ENCODE measurements around the gene IMMP2L. TPM values are rescaled to one million over a fixed set of nuclear protein-coding genes. Genes with fewer than 3 reads are reported as not detected.

Gene IMMP2L
- total RNA-seq, 1 experiment from 2014 or later = 8.6 TPM

- intact Hi-C loops (cut with micrococcal nuclease) = no loop called here
- Histone ChIP-seq H3K4me2 (ENCODE audit: low read length) (no peak overlapping the region), H3K79me2 (ENCODE audit: low read length) (no peaks in the 10 kb centered on the region), H4K20me1 (ENCODE audit: low read length) (no peaks in the 10 kb centered on the region), H3F3A (ENCODE audit: low read length, unreplicated experiment) (no peaks in the 10 kb centered on the region), H3K27ac (ENCODE audit: low read length) (no peak overlapping the region), H3K4me3 (ENCODE audit: low read length) (no peak overlapping the region), H3K27me3 (ENCODE audit: low read length) (no peaks in the 10 kb centered on the region), H3K36me3 (ENCODE audit: low read depth, low read length) (no peaks in the 10 kb centered on the region), H3K9ac (ENCODE audit: low read length) (no peak overlapping the region), H3K4me1 (ENCODE audit: insufficient read depth, low read length) (peaks cover 4% of the 10 kb centered on the region; the same call in 1 of the 2 replicates), H3K9me3 (ENCODE audit: low read length) (no peaks in the 10 kb centered on the region), H3K9me2 (replicated peaks; ENCODE audit: low read length) (no peaks in the 10 kb centered on the region), H2AFZ (ENCODE audit: low read length) (no peak overlapping the region)
- POLR2A ChIA-PET (ENCODE audit: unreplicated experiment) = no interaction called here
- BruUV-seq (replicated peaks) = no TSS peak
- TF ChIP-seq, protein P1, sequence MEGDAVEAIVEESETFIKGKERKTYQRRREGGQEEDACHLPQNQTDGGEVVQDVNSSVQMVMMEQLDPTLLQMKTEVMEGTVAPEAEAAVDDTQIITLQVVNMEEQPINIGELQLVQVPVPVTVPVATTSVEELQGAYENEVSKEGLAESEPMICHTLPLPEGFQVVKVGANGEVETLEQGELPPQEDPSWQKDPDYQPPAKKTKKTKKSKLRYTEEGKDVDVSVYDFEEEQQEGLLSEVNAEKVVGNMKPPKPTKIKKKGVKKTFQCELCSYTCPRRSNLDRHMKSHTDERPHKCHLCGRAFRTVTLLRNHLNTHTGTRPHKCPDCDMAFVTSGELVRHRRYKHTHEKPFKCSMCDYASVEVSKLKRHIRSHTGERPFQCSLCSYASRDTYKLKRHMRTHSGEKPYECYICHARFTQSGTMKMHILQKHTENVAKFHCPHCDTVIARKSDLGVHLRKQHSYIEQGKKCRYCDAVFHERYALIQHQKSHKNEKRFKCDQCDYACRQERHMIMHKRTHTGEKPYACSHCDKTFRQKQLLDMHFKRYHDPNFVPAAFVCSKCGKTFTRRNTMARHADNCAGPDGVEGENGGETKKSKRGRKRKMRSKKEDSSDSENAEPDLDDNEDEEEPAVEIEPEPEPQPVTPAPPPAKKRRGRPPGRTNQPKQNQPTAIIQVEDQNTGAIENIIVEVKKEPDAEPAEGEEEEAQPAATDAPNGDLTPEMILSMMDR (conservative IDR thresholded peaks at IDR 0.05; ENCODE audit: low read depth, low read length) = no peak
- no peak for TF ChIP-seq EZH2phosphoT487 (IDR thresholded peaks at IDR 0.05; ENCODE audit: borderline replicate concordance, low read length)
- no peak for TF ChIP-seq EZH2 (IDR thresholded peaks at IDR 0.05; ENCODE audit: low read length, unreplicated experiment)
- CTCF ChIA-PET = no interaction called here
- ATAC-seq (no peak), DNase-seq (no peak)
These were observed 490.7 kb downstream of the IMMP2L start for GRCh38 chr7:111071556-111071955.

DNA sequence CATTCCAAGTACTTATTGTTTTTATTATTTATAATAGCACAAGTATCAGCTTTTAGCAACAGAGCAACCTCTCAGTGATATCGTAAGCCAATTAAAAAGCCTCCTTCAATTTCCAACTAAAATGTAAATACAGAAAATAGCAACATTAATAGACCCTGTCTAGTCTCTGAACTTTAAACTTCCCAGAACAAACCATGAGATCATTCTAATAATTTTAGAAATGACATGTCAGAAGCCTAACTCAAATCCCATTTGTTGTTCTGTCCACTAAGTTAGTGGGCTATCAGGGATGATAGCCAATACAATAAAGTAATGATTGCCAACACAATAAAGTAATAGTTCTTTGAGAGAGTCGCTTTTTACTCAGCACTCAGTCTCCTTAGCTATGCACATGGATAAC, 493.7 kb downstream of the IMMP2L start:
- no peaks in the 10 kb centered on the region for H3F3A ChIP-seq (ENCODE audit: low read length, unreplicated experiment)
- intact Hi-C loops (cut with micrococcal nuclease) = no loop called here
- no peak overlapping the region for H3K4me2 ChIP-seq (ENCODE audit: low read length)
- no peak for TF ChIP-seq EZH2 (IDR thresholded peaks at IDR 0.05; ENCODE audit: low read length, unreplicated experiment)
- TF ChIP-seq, protein P1 (conservative IDR thresholded peaks at IDR 0.05; ENCODE audit: low read depth, low read length) = no peak
- no peak for TF ChIP-seq EZH2phosphoT487 (IDR thresholded peaks at IDR 0.05; ENCODE audit: borderline replicate concordance, low read length)
- DNase-seq (no peak), ATAC-seq (no peak)
- H3K79me2 ChIP-seq (ENCODE audit: low read length) = no peaks in the 10 kb centered on the region
- H3K4me3 ChIP-seq (ENCODE audit: low read length) = no peak overlapping the region
- H3K27ac ChIP-seq (ENCODE audit: low read length) = no peak overlapping the region
- H3K36me3 ChIP-seq (ENCODE audit: low read depth, low read length) = no peaks in the 10 kb centered on the region
- POLR2A ChIA-PET (ENCODE audit: unreplicated experiment) = interaction anchor here (0.5 kb wide), 1 partner anchor 808 kb away, joined by 10 read pairs; no protein-coding TSS in a partner anchor
- H3K9me3 ChIP-seq (ENCODE audit: low read length) = no peaks in the 10 kb centered on the region
- CTCF ChIA-PET = no interaction called here
- no peaks in the 10 kb centered on the region for H3K4me1 ChIP-seq (ENCODE audit: insufficient read depth, low read length)
- no peaks in the 10 kb centered on the region for H4K20me1 ChIP-seq (ENCODE audit: low read length)
- H3K9ac ChIP-seq (ENCODE audit: low read length) = no peak overlapping the region
- BruUV-seq (replicated peaks) = no TSS peak
- no peak overlapping the region for H2AFZ ChIP-seq (ENCODE audit: low read length)
- H3K27me3 ChIP-seq (ENCODE audit: low read length) = no peaks in the 10 kb centered on the region
- H3K9me2 ChIP-seq (replicated peaks; ENCODE audit: low read length) = no peaks in the 10 kb centered on the region

DNA sequence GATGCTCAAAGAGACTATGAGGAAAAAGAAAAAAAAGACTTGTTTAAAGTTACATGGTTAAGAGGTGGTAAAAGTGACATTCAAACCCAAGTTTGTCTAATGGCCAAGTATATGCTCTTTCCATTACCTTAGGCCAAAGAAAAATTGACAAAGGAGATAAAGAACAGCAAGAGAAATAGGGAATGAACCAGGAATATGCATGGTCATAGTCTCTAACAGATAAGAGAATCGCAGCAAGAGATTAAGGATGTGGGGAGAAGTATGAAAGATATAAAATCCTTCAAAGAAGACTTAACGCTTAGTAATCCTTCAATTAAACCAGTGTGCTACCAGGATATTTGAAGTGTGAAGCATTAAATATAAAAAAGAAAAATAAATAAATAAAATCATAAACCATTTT, 494.6 kb downstream of the IMMP2L start:
- no peaks in the 10 kb centered on the region for H3K36me3 ChIP-seq (ENCODE audit: low read depth, low read length)
- no peaks in the 10 kb centered on the region for H3K9me2 ChIP-seq (replicated peaks; ENCODE audit: low read length)
- no peak overlapping the region for H3K9ac ChIP-seq (ENCODE audit: low read length)
- DNase-seq (no peak), ATAC-seq (no peak)
- H3K27ac ChIP-seq (ENCODE audit: low read length) = no peak overlapping the region
- H3K9me3 ChIP-seq (ENCODE audit: low read length) = no peaks in the 10 kb centered on the region
- ChIA-PET CTCF (no interaction called here), POLR2A (ENCODE audit: unreplicated experiment) (no interaction called here)
- H2AFZ ChIP-seq (ENCODE audit: low read length) = no peak overlapping the region
- no peak overlapping the region for H3K4me2 ChIP-seq (ENCODE audit: low read length)
- H3K79me2 ChIP-seq (ENCODE audit: low read length) = no peaks in the 10 kb centered on the region
- H4K20me1 ChIP-seq (ENCODE audit: low read length) = no peaks in the 10 kb centered on the region
- H3F3A ChIP-seq (ENCODE audit: low read length, unreplicated experiment) = no peaks in the 10 kb centered on the region
- BruUV-seq (replicated peaks) = no TSS peak
- H3K4me1 ChIP-seq (ENCODE audit: insufficient read depth, low read length) = no peaks in the 10 kb centered on the region
- intact Hi-C loops (cut with micrococcal nuclease) = no loop called here
- TF ChIP-seq EZH2 (IDR thresholded peaks at IDR 0.05; ENCODE audit: low read length, unreplicated experiment) (no peak), EZH2phosphoT487 (IDR thresholded peaks at IDR 0.05; ENCODE audit: borderline replicate concordance, low read length) (no peak)
- TF ChIP-seq, protein P1 (conservative IDR thresholded peaks at IDR 0.05; ENCODE audit: low read depth, low read length) = no peak
- H3K27me3 ChIP-seq (ENCODE audit: low read length) = no peaks in the 10 kb centered on the region
- H3K4me3 ChIP-seq (ENCODE audit: low read length) = no peak overlapping the region
